Activated B cell treated with CpG ODN at 0.5 μM for 24 hours (primary cell): Measurements from ENCODE around the gene TPCN1. TPM values are rescaled to one million over a fixed set of nuclear protein-coding genes. Genes with fewer than 3 reads are reported as not detected.

ENCODE experiments used
- ATAC-seq: fragments of 200-7000 bp; cut with Tn5 transposase; one replicate; pipeline ENCODE4 v1.10.0; 2021; ENCODE audit warnings: low read depth, mild to moderate bottlenecking, moderate library complexity
- CTCF ChIA-PET: fragments of 350-600 bp; sonication (Branson Sonifier 250); formaldehyde crosslinking; loops from one replicate; lab custom pipeline; 2021; ENCODE audit warnings: antibody characterized with exemption; lab: Charles Lee
- POLR2A ChIA-PET: fragments of 350-600 bp; sonication (Branson Sonifier 250); formaldehyde crosslinking; loops from one replicate; lab custom pipeline; 2021; ENCODE audit warnings: antibody characterized with exemption; lab: Charles Lee
- DNase-seq: peaks from one replicate; pipeline ENCODE4 v3.0.0; 2022
- H3K27ac Mint-ChIP-seq: one replicate; pipeline ENCODE4 v1.8.0; 2020; ENCODE audit warnings: mixed read lengths
- H3K27me3 Mint-ChIP-seq: one replicate; pipeline ENCODE4 v1.8.0; 2021; ENCODE audit warnings: mixed read lengths
- H3K36me3 Mint-ChIP-seq: one replicate; pipeline ENCODE4 v1.8.0; 2021; ENCODE audit warnings: low read depth, mixed read lengths
- H3K4me1 Mint-ChIP-seq: one replicate; pipeline ENCODE4 v1.8.0; 2021; ENCODE audit warnings: mixed read lengths
- H3K4me3 Mint-ChIP-seq: one replicate; pipeline ENCODE4 v1.8.0; 2020; ENCODE audit warnings: mild to moderate bottlenecking, mixed read lengths
- H3K9me3 Mint-ChIP-seq: one replicate; pipeline ENCODE4 v1.8.0; 2020; ENCODE audit warnings: mixed read lengths
- CTCF ChIP-seq: fragments of 200-600 bp; IDR thresholded peaks from one replicate; pipeline ENCODE4 v1.8.0; 2022; ENCODE audit warnings: antibody characterized with exemption, mild to moderate bottlenecking
- intact Hi-C: fragments of 100-400 bp; cut with micrococcal nuclease; formaldehyde crosslinking; loops from one replicate; pipeline ENCODE4 v1.15.1; 2024
- total RNA-seq: library from RNA; stranded (reverse); gene quantifications from 2 replicates; pipeline ENCODE4 v1.2.3, GENCODE V29; 2022

TPCN1 gene
- total RNA-seq, 1 donor from 2014 or later: 126 TPM

DNA sequence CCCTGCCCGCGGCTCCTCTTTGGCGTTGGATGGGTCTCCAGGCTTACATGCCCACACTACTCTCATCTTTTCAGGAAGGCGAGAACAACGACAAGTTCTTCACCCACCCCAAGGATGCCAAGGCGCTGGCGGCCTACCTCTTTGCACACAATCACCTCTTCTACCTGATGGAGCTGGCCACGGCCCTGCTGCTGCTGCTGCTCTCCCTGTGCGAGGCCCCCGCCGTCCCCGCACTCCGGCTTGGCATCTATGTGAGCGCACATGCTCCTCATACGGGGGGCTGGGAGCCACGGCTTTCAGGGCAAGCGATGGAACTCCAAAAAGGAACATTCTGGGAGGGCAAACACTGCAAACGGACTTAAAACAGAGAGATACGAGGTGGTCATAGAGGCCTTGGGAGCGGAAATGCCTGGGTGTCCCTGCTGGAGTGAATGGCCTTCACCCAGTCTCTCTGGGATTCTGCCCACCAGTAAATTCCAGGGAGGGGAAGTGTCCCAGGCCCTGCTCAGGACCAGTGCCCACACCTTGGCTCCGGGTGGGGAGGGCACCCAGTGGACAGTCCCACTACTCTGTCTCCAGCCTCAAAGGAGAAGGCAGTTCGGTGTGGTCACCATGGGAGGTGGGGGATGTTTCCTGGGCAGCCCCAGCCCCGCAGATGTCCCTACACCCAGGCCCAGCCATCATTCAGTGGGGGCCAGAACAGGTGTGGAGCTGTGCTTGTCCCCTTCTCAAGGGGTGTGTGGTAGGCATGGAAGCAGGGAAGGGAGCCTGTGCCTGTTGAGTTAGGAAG is 45.0 kb downstream of the TPCN1 start:
- DNase-seq (no peak), ATAC-seq (no peak)
- Mint-ChIP-seq H3K4me1 (peaks cover 10% of the 10 kb centered on the region), H3K27me3 (no peaks in the 10 kb centered on the region), H3K4me3 (no peak overlapping the region), H3K9me3 (no peaks in the 10 kb centered on the region), H3K27ac (no peak overlapping the region), H3K36me3 (peaks cover 67% of the 10 kb centered on the region)
- POLR2A ChIA-PET: no interaction called here
- CTCF ChIA-PET: no interaction called here
- TF ChIP-seq CTCF: no peak
- intact Hi-C loops: no loop called here

DNA sequence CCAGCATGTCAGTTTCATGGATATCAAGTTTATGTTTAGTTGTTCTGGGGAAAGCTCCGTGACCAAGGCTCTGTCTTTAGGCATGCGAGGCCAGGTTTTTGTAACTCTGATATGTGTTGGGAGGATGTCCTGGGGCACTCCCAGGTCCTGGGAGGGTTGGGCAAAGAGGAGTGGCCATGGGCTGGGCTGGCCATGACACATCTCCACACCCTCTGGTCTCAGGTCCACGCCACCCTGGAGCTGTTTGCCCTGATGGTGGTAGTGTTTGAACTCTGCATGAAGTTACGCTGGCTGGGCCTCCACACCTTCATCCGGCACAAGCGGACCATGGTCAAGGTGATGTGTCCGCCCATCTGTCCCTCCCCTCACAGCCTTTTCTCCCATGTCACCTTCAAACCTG is 46.4 kb downstream of the TPCN1 start:
- CTCF ChIA-PET: no interaction called here
- no peak overlapping the region for H3K4me3 Mint-ChIP-seq
- DNase-seq (no peak), ATAC-seq (no peak)
- POLR2A ChIA-PET: no interaction called here
- H3K27ac Mint-ChIP-seq: no peak overlapping the region
- H3K27me3 Mint-ChIP-seq: no peaks in the 10 kb centered on the region
- peaks cover 73% of the 10 kb centered on the region for H3K36me3 Mint-ChIP-seq
- TF ChIP-seq CTCF: no peak
- intact Hi-C loops: no loop called here
- peaks cover under 1% of the 10 kb centered on the region for H3K4me1 Mint-ChIP-seq
- H3K9me3 Mint-ChIP-seq: no peaks in the 10 kb centered on the region

DNA sequence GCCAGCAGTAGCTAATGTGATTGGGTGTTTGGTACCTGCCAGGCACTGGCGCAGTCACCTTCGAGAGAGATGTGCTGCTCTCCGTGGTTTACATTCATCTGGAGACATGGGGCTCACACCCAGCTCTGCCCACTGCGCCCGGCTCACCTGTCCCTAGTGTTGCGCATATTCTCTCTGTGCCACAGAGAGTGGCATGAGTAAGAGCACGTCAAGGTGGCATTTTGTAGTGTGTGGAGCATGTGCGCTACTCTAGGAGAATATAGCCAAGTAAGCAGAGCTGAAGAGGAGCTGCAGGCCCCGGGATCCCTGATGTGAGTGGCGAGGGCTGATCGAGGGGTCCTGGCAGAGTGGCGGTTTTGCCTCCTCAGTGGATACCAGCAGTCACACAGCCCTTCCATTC is 46.9 kb downstream of the TPCN1 start:
- ATAC-seq (no peak), DNase-seq (no peak)
- POLR2A ChIA-PET: no interaction called here
- Mint-ChIP-seq H3K27me3 (no peaks in the 10 kb centered on the region), H3K9me3 (no peaks in the 10 kb centered on the region), H3K4me1 (no peaks in the 10 kb centered on the region), H3K4me3 (no peak overlapping the region), H3K36me3 (peaks cover 75% of the 10 kb centered on the region), H3K27ac (no peak overlapping the region)
- CTCF ChIA-PET: no interaction called here
- TF ChIP-seq CTCF: no peak
- intact Hi-C loops: no loop called here

DNA sequence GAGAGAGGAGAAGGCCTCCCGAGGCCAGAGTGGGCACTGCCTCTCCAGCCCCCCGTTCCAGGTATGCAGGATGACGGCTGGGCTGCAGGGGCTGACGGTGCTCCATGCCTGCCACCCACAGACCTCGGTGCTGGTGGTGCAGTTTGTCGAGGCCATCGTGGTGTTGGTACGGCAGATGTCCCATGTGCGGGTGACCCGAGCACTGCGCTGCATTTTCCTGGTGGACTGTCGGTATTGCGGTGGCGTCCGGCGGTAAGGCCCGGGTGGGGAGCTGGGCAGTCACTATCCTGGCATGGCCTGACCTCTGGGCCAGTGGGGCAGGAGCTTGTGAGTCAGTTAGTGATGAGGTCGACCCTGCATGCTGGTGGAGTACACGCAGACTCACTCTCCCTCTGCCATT is 47.4 kb downstream of the TPCN1 start:
- peaks cover 77% of the 10 kb centered on the region for H3K36me3 Mint-ChIP-seq
- TF ChIP-seq CTCF: no peak
- no peaks in the 10 kb centered on the region for H3K27me3 Mint-ChIP-seq
- no peak overlapping the region for H3K4me3 Mint-ChIP-seq
- DNase-seq (no peak), ATAC-seq (no peak)
- intact Hi-C loops: no loop called here
- H3K27ac Mint-ChIP-seq: no peak overlapping the region
- POLR2A ChIA-PET: no interaction called here
- H3K4me1 Mint-ChIP-seq: no peaks in the 10 kb centered on the region
- CTCF ChIA-PET: no interaction called here
- H3K9me3 Mint-ChIP-seq: no peaks in the 10 kb centered on the region

DNA sequence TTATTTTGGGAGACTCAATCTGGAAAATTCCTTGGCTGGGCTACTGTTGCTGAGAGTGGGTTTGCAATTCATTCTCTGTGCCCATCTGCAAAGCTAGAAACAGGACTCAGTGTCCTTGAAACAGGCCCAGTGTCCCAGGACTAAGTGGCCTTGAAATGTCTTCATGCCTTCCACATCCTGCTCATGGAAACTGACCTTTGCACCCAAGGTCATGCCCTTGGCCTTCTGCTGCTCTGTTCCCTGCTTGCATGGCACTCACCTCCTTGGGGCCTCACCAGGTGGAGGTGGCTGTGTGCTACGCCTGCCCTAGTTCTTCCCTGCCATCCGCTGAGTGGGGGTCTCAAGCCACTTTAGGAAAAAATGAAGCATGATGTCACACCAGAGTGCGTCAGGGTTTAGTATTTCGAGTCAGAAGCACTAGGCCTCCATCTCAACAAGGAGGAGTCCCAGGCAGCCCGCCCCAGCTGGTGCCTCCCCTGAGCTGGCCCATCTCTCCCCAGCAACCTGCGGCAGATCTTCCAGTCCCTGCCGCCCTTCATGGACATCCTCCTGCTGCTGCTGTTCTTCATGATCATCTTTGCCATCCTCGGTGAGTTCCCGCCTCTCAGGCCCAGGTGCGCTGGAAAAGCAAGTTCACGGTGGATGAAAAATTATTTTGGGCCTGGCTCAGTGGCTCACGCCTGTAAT is 48.1 kb downstream of the TPCN1 start:
- ChIA-PET POLR2A (no interaction called here), CTCF (no interaction called here)
- H3K9me3 Mint-ChIP-seq: no peaks in the 10 kb centered on the region
- no peaks in the 10 kb centered on the region for H3K27me3 Mint-ChIP-seq
- peaks cover 77% of the 10 kb centered on the region for H3K36me3 Mint-ChIP-seq
- DNase-seq (no peak), ATAC-seq (no peak)
- no peak overlapping the region for H3K4me3 Mint-ChIP-seq
- H3K4me1 Mint-ChIP-seq: no peaks in the 10 kb centered on the region
- H3K27ac Mint-ChIP-seq: no peak overlapping the region
- no peak for TF ChIP-seq CTCF
- intact Hi-C loops: no loop called here
